DOHH2 (cell line): ENCODE data around the gene APLP2.

Experiments used
- H3F3A ChIP-seq: fragments of 200-600 bp; sonication (generic), shearing (Covaris generic); 2 replicates; pipeline ENCODE4 v1.6.0; 2016; ENCODE audit warnings: antibody characterized with exemption, mild to moderate bottlenecking; ENCODE audit not compliant: control insufficient read depth, insufficient read depth
- H3K27ac ChIP-seq: fragments of 200-600 bp; sonication (generic); 2 replicates; pipeline ENCODE4 v1.5.1; 2014; ENCODE audit warnings: low read depth, mild to moderate bottlenecking, low read length, moderate library complexity
- H3K27me3 ChIP-seq: fragments of 200-600 bp; sonication (generic); 2 replicates; pipeline ENCODE4 v1.6.1; 2014; ENCODE audit warnings: mild to moderate bottlenecking, low read length, mixed read lengths; ENCODE audit not compliant: control insufficient read depth
- H3K36me3 ChIP-seq: fragments of 200-600 bp; sonication (generic); 2 replicates; pipeline ENCODE4 v1.6.1; 2014; ENCODE audit warnings: mild to moderate bottlenecking, low read length, moderate library complexity, mixed read lengths; ENCODE audit not compliant: control insufficient read depth
- H3K4me1 ChIP-seq: fragments of 200-600 bp; sonication (generic); 2 replicates; pipeline ENCODE4 v1.6.1; 2014; ENCODE audit warnings: mild to moderate bottlenecking, low read length, mixed read lengths; ENCODE audit not compliant: control insufficient read depth
- H3K4me2 ChIP-seq: fragments of 200-600 bp; sonication (generic); 2 replicates; pipeline ENCODE4 v1.6.0; 2014; ENCODE audit warnings: mild to moderate bottlenecking, low read length, moderate library complexity
- H3K4me3 ChIP-seq: fragments of 200-600 bp; sonication (generic); 2 replicates; pipeline ENCODE4 v1.5.1; 2014; ENCODE audit warnings: mild to moderate bottlenecking, low read length, mixed read lengths
- H3K79me2 ChIP-seq: fragments of 200-600 bp; sonication (generic); 2 replicates; pipeline ENCODE4 v1.6.1; 2014; ENCODE audit warnings: mild to moderate bottlenecking, low read length, mixed read lengths; ENCODE audit not compliant: control insufficient read depth
- H3K9me2 ChIP-seq: fragments of 200-600 bp; sonication (generic); replicated peaks from 2 replicates; pipeline ENCODE4 v1.6.1; 2014; ENCODE audit warnings: mild to moderate bottlenecking, low read length, mixed read lengths; ENCODE audit not compliant: control insufficient read depth
- H3K9me3 ChIP-seq: fragments of 200-600 bp; sonication (generic); 2 replicates; pipeline ENCODE4 v1.6.1; 2014; ENCODE audit warnings: antibody characterized with exemption, low read length, mixed read lengths; ENCODE audit not compliant: control insufficient read depth, insufficient read depth
- H4K20me1 ChIP-seq: fragments of 200-600 bp; sonication (generic); 2 replicates; pipeline ENCODE4 v1.6.0; 2014; ENCODE audit warnings: low read depth, mild to moderate bottlenecking, antibody characterized with exemption, low read length, moderate library complexity; ENCODE audit not compliant: control insufficient read depth, insufficient read depth
- CTCF ChIP-seq: fragments of 200-600 bp; sonication (generic); IDR thresholded peaks from one replicate; pipeline ENCODE4 v1.5.1; 2014; ENCODE audit warnings: antibody characterized with exemption, mild to moderate bottlenecking, low read depth, low read length; ENCODE audit not compliant: poor library complexity, severe bottlenecking
- EZH2phosphoT487 ChIP-seq: fragments of 200-600 bp; sonication (generic); IDR thresholded peaks from 2 replicates; pipeline ENCODE4 v1.6.1; 2017; ENCODE audit warnings: borderline replicate concordance, mild to moderate bottlenecking, antibody characterized with exemption, low read length, moderate library complexity, mixed read lengths

The APLP2 gene

GRCh38 chr11:130122141-130122575 lies 52.5 kb downstream of the APLP2 start:
- Histone ChIP-seq H3K9me2 (no peaks in the 10 kb centered on the region), H3K36me3 (peaks cover 83% of the 10 kb centered on the region), H3K27me3 (no peaks in the 10 kb centered on the region), H3K79me2 (peaks cover 68% of the 10 kb centered on the region), H3K27ac (peak overlapping the region; percentile 84), H3F3A (peaks cover 30% of the 10 kb centered on the region), H3K9me3 (no peaks in the 10 kb centered on the region), H4K20me1 (peaks cover 4% of the 10 kb centered on the region; the same call in 1 of the 2 replicates), H3K4me3 (peak overlapping the region; percentile 54), H3K4me1 (peaks cover 56% of the 10 kb centered on the region), H3K4me2 (peak overlapping the region; percentile 71)
- TF ChIP-seq EZH2phosphoT487: no peak
- TF ChIP-seq CTCF: no peak

GRCh38 chr11:130123414-130124040 lies 53.8 kb downstream of the APLP2 start:
- Histone ChIP-seq H3K36me3 (peaks cover 91% of the 10 kb centered on the region), H3F3A (peaks cover 28% of the 10 kb centered on the region), H3K4me3 (no peak overlapping the region), H3K9me3 (no peaks in the 10 kb centered on the region), H3K4me1 (peaks cover 43% of the 10 kb centered on the region), H4K20me1 (peaks cover 4% of the 10 kb centered on the region; the same call in 1 of the 2 replicates), H3K79me2 (peaks cover 57% of the 10 kb centered on the region), H3K4me2 (no peak overlapping the region), H3K9me2 (no peaks in the 10 kb centered on the region), H3K27me3 (no peaks in the 10 kb centered on the region), H3K27ac (no peak overlapping the region)
- no peak for TF ChIP-seq CTCF
- TF ChIP-seq EZH2phosphoT487: no peak

GRCh38 chr11:130124096-130124495 lies 54.4 kb downstream of the APLP2 start:
- Histone ChIP-seq H3F3A (peaks cover 29% of the 10 kb centered on the region), H4K20me1 (peaks cover 4% of the 10 kb centered on the region; the same call in 1 of the 2 replicates), H3K9me3 (no peaks in the 10 kb centered on the region), H3K79me2 (peaks cover 52% of the 10 kb centered on the region), H3K4me1 (peaks cover 37% of the 10 kb centered on the region), H3K27me3 (no peaks in the 10 kb centered on the region), H3K9me2 (no peaks in the 10 kb centered on the region), H3K36me3 (peaks cover 93% of the 10 kb centered on the region), H3K4me3 (no peak overlapping the region), H3K27ac (no peak overlapping the region), H3K4me2 (no peak overlapping the region)
- TF ChIP-seq EZH2phosphoT487: no peak
- TF ChIP-seq CTCF: no peak
